GM19395 (cell line): ENCODE measurements around the gene ATG10.
"Not testable (repeated sequence)": the region's sequence is repeated elsewhere in the genome, so short reads cannot be mapped to it uniquely, and the experiment has no call there.

Experiments used
- ATAC-seq: cut with Tn5 transposase; IDR thresholded peaks from one replicate; pipeline ENCODE4 v1.9.1; 2021; ENCODE audit warnings: mild to moderate bottlenecking, moderate library complexity; ENCODE audit not compliant: unreplicated experiment

ATG10 gene

GRCh38 chr5:82111191-82111590 lies 139.4 kb downstream of the ATG10 start:
- ATAC-seq, result peak; percentile 90

GRCh38 chr5:82115858-82116257 lies 144.0 kb downstream of the ATG10 start:
- no peak for ATAC-seq

- no peak for ATAC-seq
Measured at GRCh38 chr5:82119889-82120288, 148.1 kb downstream of the ATG10 start.

DNA sequence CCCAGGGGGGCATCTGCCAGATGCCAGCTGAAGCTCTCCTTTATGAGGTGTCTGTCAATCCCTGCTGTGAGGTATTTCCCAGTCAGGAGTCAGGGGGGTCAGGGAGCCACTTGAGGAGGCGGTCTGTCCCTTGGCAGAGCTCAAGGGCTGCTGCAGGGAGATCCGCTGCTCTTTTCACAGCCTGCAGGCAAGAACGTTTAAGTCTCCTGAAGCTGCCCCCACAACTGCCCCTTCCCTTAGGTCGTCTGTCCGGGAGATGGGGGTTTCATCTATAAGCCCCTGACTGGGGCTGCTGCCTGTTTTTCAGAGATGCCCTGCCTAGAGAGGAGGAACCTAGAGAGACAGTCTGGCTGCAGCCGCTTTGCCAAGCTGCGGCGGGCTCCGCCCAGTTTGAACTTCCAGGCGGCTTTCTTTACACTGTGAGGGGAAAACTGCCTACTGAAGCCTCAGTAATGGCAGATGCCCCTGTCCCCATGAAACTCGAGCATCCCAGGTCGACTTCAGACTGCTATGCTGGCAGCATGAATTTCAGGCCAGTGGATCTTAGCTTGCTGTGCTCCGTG lies 158.0 kb downstream of the ATG10 start:
- no peak for ATAC-seq

DNA sequence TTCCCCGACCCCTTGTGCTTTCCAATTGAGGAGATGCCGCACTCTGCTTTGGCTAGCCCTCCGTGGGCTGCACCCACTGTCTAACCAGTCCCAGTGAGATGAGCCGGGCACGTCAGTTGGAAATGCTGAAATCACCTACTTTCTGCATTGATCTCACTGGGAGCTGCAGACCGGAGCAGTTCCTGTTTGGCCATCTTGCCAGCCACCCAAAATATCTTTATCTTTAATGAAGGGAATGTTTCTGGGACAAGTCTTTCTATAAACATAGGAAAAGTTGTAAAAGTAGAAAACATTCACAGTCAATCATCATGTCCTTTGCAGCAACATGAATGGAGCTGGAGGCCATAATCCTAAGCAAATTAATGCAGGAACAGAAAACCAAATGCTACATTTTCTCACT lies 158.8 kb downstream of the ATG10 start:
- no peak for ATAC-seq

- no peak for ATAC-seq
Measured at GRCh38 chr5:82137205-82137604, 165.4 kb downstream of the ATG10 start.

- ATAC-seq, result not testable (repeated sequence)
Measured at GRCh38 chr5:82139837-82140236, 168.0 kb downstream of the ATG10 start.

GRCh38 chr5:82142217-82142841 lies 170.5 kb downstream of the ATG10 start:
- no peak for ATAC-seq

- no peak for ATAC-seq
Measured at GRCh38 chr5:82142928-82143577, 171.2 kb downstream of the ATG10 start.

DNA sequence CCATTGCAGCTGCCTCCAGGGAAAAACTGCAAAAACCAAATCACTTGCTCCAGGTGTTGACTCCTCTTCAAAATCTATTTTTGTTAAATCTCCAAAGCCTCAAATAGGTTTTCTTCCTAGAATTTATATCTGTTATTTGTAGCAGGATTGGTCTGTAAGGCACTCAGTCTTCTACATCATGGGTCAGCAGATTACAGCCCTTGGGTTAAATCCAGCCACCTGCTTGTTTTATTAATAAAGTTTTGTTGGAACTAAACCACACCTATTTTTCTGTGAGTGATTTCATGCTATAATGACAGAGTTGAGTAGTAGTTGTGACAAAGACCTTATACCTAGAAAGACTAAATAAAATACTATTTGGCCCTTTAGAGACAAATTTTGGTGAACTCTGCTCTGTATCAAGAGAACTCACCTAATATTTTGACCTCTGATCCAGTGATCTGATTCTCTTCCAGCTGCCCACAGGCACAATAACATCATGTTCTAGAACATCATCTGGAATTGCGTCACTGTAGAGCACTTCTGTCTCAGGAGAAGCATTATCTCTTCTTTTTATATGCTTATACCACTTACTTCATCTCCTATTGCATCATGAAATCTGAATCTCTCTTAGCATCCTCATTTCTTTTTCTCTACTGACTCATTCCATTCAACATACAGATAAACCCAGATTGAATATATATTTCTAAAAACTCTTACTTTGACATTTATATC lies 176.2 kb downstream of the ATG10 start:
- ATAC-seq, result no peak

DNA sequence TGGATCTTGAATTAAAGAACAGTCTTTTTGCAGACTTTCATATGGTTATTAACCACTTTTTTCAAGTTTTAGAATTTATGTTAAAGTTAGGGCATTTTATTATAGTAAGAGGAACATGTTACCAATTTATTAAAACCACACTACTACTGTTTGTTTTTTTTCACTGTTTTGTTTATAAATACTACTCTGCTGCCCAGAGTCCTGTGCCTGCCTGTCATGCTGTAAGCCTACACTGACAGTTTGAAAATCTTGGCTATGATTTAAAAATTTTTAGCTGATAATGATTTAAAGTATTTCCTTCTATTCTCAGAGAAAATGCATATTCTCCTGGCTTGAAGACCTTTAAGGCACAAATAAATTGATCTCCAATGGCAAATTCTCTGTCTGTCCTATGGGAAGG lies 177.6 kb downstream of the ATG10 start:
- ATAC-seq, result no peak

- ATAC-seq, result no peak
Measured at GRCh38 chr5:82150559-82150958, 178.7 kb downstream of the ATG10 start.

GRCh38 chr5:82151204-82151603 lies 179.4 kb downstream of the ATG10 start:
- no peak for ATAC-seq

GRCh38 chr5:82151662-82152061 lies 179.8 kb downstream of the ATG10 start:
- ATAC-seq, result no peak

GRCh38 chr5:82152978-82153481 lies 181.2 kb downstream of the ATG10 start:
- ATAC-seq, result no peak

DNA sequence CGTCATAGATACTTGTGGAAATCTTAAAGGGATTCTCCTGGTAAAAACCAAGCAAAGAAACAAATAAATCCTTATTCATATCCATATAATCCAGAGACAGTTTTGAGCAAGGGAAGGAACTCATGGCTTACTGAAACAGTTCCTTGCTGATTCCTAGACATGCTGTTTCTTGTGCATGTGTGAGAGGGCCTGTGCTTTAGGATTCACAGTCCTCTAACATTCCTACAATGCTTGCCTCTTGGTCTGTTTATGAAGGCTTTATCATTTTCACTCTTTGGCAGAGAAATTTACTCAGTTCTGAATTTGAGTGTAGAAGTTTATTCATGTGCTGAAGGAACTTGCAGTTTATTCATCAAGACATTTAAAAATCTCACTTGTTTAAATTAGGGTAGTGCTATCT lies 183.0 kb downstream of the ATG10 start:
- no peak for ATAC-seq

- ATAC-seq, result no peak
Measured at GRCh38 chr5:82155305-82155704, 183.5 kb downstream of the ATG10 start.

- no peak for ATAC-seq
Measured at GRCh38 chr5:82156874-82157273, 185.1 kb downstream of the ATG10 start.

GRCh38 chr5:82158755-82159413 lies 187.1 kb downstream of the ATG10 start:
- ATAC-seq, result no peak

DNA sequence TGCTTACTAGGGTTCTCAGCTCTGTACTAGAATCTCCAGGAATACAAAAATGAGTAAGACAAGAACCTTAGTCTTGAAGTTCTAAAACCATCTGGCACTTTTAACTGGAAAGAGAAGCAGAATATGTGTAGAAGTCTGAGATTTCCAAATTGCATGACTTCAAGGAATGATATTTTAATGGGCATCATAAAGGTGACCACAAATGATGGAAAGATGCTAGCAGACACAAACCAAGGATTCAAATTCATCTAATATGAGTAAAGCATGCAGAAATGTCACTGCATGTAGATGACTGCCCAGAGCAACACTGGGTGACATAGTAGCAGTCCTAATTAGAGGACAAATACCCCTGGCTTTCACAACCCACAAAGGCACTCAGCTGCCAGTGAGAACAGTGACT lies 189.1 kb downstream of the ATG10 start:
- no peak for ATAC-seq

GRCh38 chr5:82162573-82162972 lies 190.8 kb downstream of the ATG10 start:
- no peak for ATAC-seq
